ENCODE results near the gene EXTL2. TPM values are rescaled to one million over a fixed set of nuclear protein-coding genes. Genes with fewer than 3 reads are reported as not detected.
"Not testable (repeated sequence)": the region's sequence is repeated elsewhere in the genome, so short reads cannot be mapped to it uniquely, and the experiment has no call there.

The EXTL2 gene
- total RNA-seq, 2 donors from 2014 or later = 12.5 to 17.1 TPM

GRCh38 chr1:100866041-100866900 is 28.4 kb downstream of the EXTL2 start:
- no peaks in the 10 kb centered on the region for H3K9me3 ChIP-seq
- no peaks in the 10 kb centered on the region for H3K27me3 ChIP-seq
- H3K4me3 ChIP-seq = no peak overlapping the region
- intact Hi-C loops (cut with DNase I) = loop anchor here (5.0 to 10.0 kb wide), 2 partner anchors 401 to 1059 kb away; no protein-coding TSS in a partner anchor
- TF ChIP-seq CTCF (IDR thresholded peaks at IDR 0.05) (peak in 6 of 7 experiments; percentile 31 to 63 (median 60)), POLR2A (IDR thresholded peaks at IDR 0.05) (no peak)
- ATAC-seq (peak; percentile 58), DNase-seq (peak in 1 of 4 donors; percentile 10)
- H3K27ac ChIP-seq = no peak overlapping the region
- no peaks in the 10 kb centered on the region for H3K4me1 ChIP-seq
- 7 to 20% methylated on average over 5 of the region's 5 CpGs for WGBS, 2 donors
- H3K36me3 ChIP-seq (replicated peaks in 1 of 2; ENCODE audit: insufficient read depth in 1 of 2, low read depth in 2 of 2) = no peaks in the 10 kb centered on the region

GRCh38 chr1:100862591-100862990 is 32.1 kb downstream of the EXTL2 start:
- TF ChIP-seq CTCF (IDR thresholded peaks at IDR 0.05) (no peak), POLR2A (IDR thresholded peaks at IDR 0.05) (no peak)
- no peaks in the 10 kb centered on the region for H3K27me3 ChIP-seq
- WGBS, 2 donors = 64 to 78% methylated on average over 2 of the region's 2 CpGs
- ATAC-seq = no peak
- no peak overlapping the region for H3K4me3 ChIP-seq
- intact Hi-C loops (cut with DNase I) = loop anchor here (10.0 kb wide), 1 partner anchor 398 kb away; no protein-coding TSS in a partner anchor
- no peaks in the 10 kb centered on the region for H3K9me3 ChIP-seq
- no peaks in the 10 kb centered on the region for H3K36me3 ChIP-seq (replicated peaks in 1 of 2; ENCODE audit: insufficient read depth in 1 of 2, low read depth in 2 of 2)
- DNase-seq = no peak
- no peaks in the 10 kb centered on the region for H3K4me1 ChIP-seq
- H3K27ac ChIP-seq = no peak overlapping the region

- no peak overlapping the region for H3K27ac ChIP-seq
- no peak for DNase-seq
- no peak for TF ChIP-seq POLR2A (IDR thresholded peaks at IDR 0.05)
- TF ChIP-seq CTCF (IDR thresholded peaks at IDR 0.05) = no peak
- H3K9me3 ChIP-seq = no peaks in the 10 kb centered on the region
- H3K4me3 ChIP-seq = no peak overlapping the region
- WGBS, 2 donors = 71 to 88% methylated on average over 1 of the region's 1 CpG
- H3K27me3 ChIP-seq = no peaks in the 10 kb centered on the region
- intact Hi-C loops (cut with DNase I) = loop anchor here (10.0 kb wide), 1 partner anchor 397 kb away; no protein-coding TSS in a partner anchor
- peak; percentile 27 for ATAC-seq
- H3K4me1 ChIP-seq = no peaks in the 10 kb centered on the region
- no peaks in the 10 kb centered on the region for H3K36me3 ChIP-seq (replicated peaks in 1 of 2; ENCODE audit: insufficient read depth in 1 of 2, low read depth in 2 of 2)
These were observed 33.3 kb downstream of the EXTL2 start for GRCh38 chr1:100861379-100861778.

GRCh38 chr1:100860397-100860991 is 34.1 kb downstream of the EXTL2 start:
- H3K36me3 ChIP-seq (replicated peaks in 1 of 2; ENCODE audit: insufficient read depth in 1 of 2, low read depth in 2 of 2) = no peaks in the 10 kb centered on the region
- H3K4me3 ChIP-seq = no peak overlapping the region
- H3K27me3 ChIP-seq = no peaks in the 10 kb centered on the region
- no peaks in the 10 kb centered on the region for H3K4me1 ChIP-seq
- intact Hi-C loops (cut with DNase I) = loop anchor here (10.0 kb wide), 1 partner anchor 396 kb away; no protein-coding TSS in a partner anchor
- H3K27ac ChIP-seq = no peak overlapping the region
- DNase-seq = no peak
- TF ChIP-seq POLR2A (IDR thresholded peaks at IDR 0.05) = no peak
- no peak for TF ChIP-seq CTCF (IDR thresholded peaks at IDR 0.05)
- no peaks in the 10 kb centered on the region for H3K9me3 ChIP-seq
- 61 to 68% methylated on average over 3 of the region's 3 CpGs for WGBS, 2 donors
- ATAC-seq = no peak

GRCh38 chr1:100855116-100855515 is 39.5 kb downstream of the EXTL2 start:
- ATAC-seq; H3K27ac ChIP-seq; H3K36me3 ChIP-seq (replicated peaks in 1 of 2; ENCODE audit: insufficient read depth in 1 of 2, low read depth in 2 of 2); intact Hi-C loops (cut with DNase I); H3K27me3 ChIP-seq; H3K4me3 ChIP-seq; DNase-seq; H3K4me1 ChIP-seq; H3K9me3 ChIP-seq: not testable (repeated sequence)

Measured in body of pancreas (tissue), 4 donors.